ENCODE data around the gene PHLPP1.
A peak's percentile ranks its signal among the peaks of the same experiment; 100 is the strongest.
"Not testable (repeated sequence)": the region's sequence is repeated elsewhere in the genome, so short reads cannot be mapped to it uniquely, and the experiment has no call there.

PHLPP1 gene

GRCh38 chr18:62883937-62884735 lies 168.8 kb downstream of the PHLPP1 start:
- DNase-seq (ENCODE audit: low spot score), result no peak

GRCh38 chr18:62885804-62886203 lies 170.5 kb downstream of the PHLPP1 start:
- DNase-seq (ENCODE audit: low spot score), result no peak

- DNase-seq (ENCODE audit: low spot score), result no peak
Observed at GRCh38 chr18:62894681-62895390, 179.5 kb downstream of the PHLPP1 start.

- DNase-seq (ENCODE audit: low spot score), result no peak
Observed at GRCh38 chr18:62897153-62897552, 181.8 kb downstream of the PHLPP1 start.

- no peak for DNase-seq (ENCODE audit: low spot score)
Observed at GRCh38 chr18:62898359-62898758, 183.0 kb downstream of the PHLPP1 start.

GRCh38 chr18:62899534-62899933 lies 184.2 kb downstream of the PHLPP1 start:
- DNase-seq (ENCODE audit: low spot score), result no peak

GRCh38 chr18:62900132-62900883 lies 185.0 kb downstream of the PHLPP1 start:
- DNase-seq (ENCODE audit: low spot score), result no peak

- no peak for DNase-seq (ENCODE audit: low spot score)
Observed at GRCh38 chr18:62902776-62903175, 187.4 kb downstream of the PHLPP1 start.

- peak; percentile 78 for DNase-seq (ENCODE audit: low spot score)
Observed at GRCh38 chr18:62904396-62905285, 189.3 kb downstream of the PHLPP1 start.

GRCh38 chr18:62912885-62913284 lies 197.5 kb downstream of the PHLPP1 start:
- DNase-seq (ENCODE audit: low spot score), result no peak

GRCh38 chr18:62913824-62914223 lies 198.5 kb downstream of the PHLPP1 start:
- not testable (repeated sequence) for DNase-seq (ENCODE audit: low spot score)

GRCh38 chr18:62914871-62915392 lies 199.6 kb downstream of the PHLPP1 start:
- no peak for DNase-seq (ENCODE audit: low spot score)

- no peak for DNase-seq (ENCODE audit: low spot score)
Observed at GRCh38 chr18:62918361-62918760, 203.0 kb downstream of the PHLPP1 start.

- no peak for DNase-seq (ENCODE audit: low spot score)
Observed at GRCh38 chr18:62919109-62919838, 203.9 kb downstream of the PHLPP1 start.

GRCh38 chr18:62925031-62925688 lies 209.8 kb downstream of the PHLPP1 start:
- no peak for DNase-seq (ENCODE audit: low spot score)

- DNase-seq (ENCODE audit: low spot score), result no peak
Observed at GRCh38 chr18:62928326-62928725, 213.0 kb downstream of the PHLPP1 start.

- no peak for DNase-seq (ENCODE audit: low spot score)
Observed at GRCh38 chr18:62933261-62933887, 218.0 kb downstream of the PHLPP1 start.

- no peak for DNase-seq (ENCODE audit: low spot score)
Observed at GRCh38 chr18:62935994-62936393, 220.7 kb downstream of the PHLPP1 start.

- DNase-seq (ENCODE audit: low spot score), result no peak
Observed at GRCh38 chr18:62937065-62937464, 221.7 kb downstream of the PHLPP1 start.

- no peak for DNase-seq (ENCODE audit: low spot score)
Observed at GRCh38 chr18:62938006-62938405, 222.7 kb downstream of the PHLPP1 start.

All from putamen (tissue), 1 donor.